A549 treated with dexamethasone at 1 μM for 4 hours (cell line): ENCODE measurements around the gene RBM25. TPM values are rescaled to one million over a fixed set of nuclear protein-coding genes. Genes with fewer than 3 reads are reported as not detected.

Source experiments
- total RNA-seq: library from RNA; stranded (reverse); fragments of 200-300 nt; extraction: Qiagen RNA extraction; gene quantifications from 5 replicates; pipeline ENCODE4 v1.2.3, GENCODE V29; 2022

Gene RBM25
- total RNA-seq = 51.0 to 65.6 TPM (median 56.4 TPM) in 5 replicates

GRCh38 chr14:73058224-73058921, at the start of gene RBM25:
Gene RBM25, plus strand, starts transcription at chr14:73058534. Its CDS starts 13,108 bp downstream, at chr14:73071642.

GRCh38 chr14:73026845-73027542, 31.3 kb upstream of the RBM25 start, which contains the start of gene ZFYVE1:
Gene ZFYVE1, minus strand, starts transcription at chr14:73027106. Its CDS starts 2,598 bp downstream, at chr14:73024508.

GRCh38 chr14:73136387-73137225, 78.3 kb downstream of the RBM25 start, which contains the start of gene PSEN1:
Gene PSEN1, plus strand, starts transcription at chr14:73136507. Its CDS starts 11,513 bp downstream, at chr14:73148020.

Other genes starting within 250 kb of the RBM25 start
- gene DPF3, start 164.4 kb upstream of the RBM25 start, total RNA-seq = 0.09 to 0.19 TPM (median 0.16 TPM) in 4 of 5 replicates, not detected in the other
- 28.4 to 33.4 TPM (median 31.7 TPM) in 5 replicates for gene DCAF4, start 132.1 kb upstream of the RBM25 start, total RNA-seq
- gene ZFYVE1, start 31.4 kb upstream of the RBM25 start, total RNA-seq = 8.8 to 10.5 TPM (median 9.4 TPM) in 5 replicates
- gene PSEN1, start 78.0 kb downstream of the RBM25 start, total RNA-seq = 65.9 to 72.8 TPM (median 66.7 TPM) in 5 replicates
- gene PAPLN, start 179.0 kb downstream of the RBM25 start, total RNA-seq = 4.0 to 5.6 TPM (median 4.9 TPM) in 5 replicates